Ammon's horn (tissue), 1 donor: ENCODE results near the gene KNDC1.

Experiments used
- DNase-seq: peaks from one replicate; pipeline ENCODE4 v3.0.0-alpha.2; 2016; ENCODE audit warnings: low spot score

KNDC1 gene

GRCh38 chr10:133177380-133178157 lies 17.6 kb downstream of the KNDC1 start:
- DNase-seq, result no peak

- no peak for DNase-seq
Observed at GRCh38 chr10:133178357-133179127, 18.5 kb downstream of the KNDC1 start.

GRCh38 chr10:133179128-133179520 lies 19.1 kb downstream of the KNDC1 start:
- DNase-seq, result no peak

- DNase-seq, result no peak
Observed at GRCh38 chr10:133179651-133180050, 19.6 kb downstream of the KNDC1 start.

GRCh38 chr10:133180192-133180964 lies 20.4 kb downstream of the KNDC1 start:
- DNase-seq, result no peak

GRCh38 chr10:133180965-133181639 lies 21.1 kb downstream of the KNDC1 start:
- no peak for DNase-seq

GRCh38 chr10:133182190-133182589 lies 22.2 kb downstream of the KNDC1 start:
- DNase-seq, result no peak

GRCh38 chr10:133182791-133183645 lies 23.0 kb downstream of the KNDC1 start:
- DNase-seq, result no peak

- DNase-seq, result no peak
Observed at GRCh38 chr10:133183646-133184378, 23.8 kb downstream of the KNDC1 start.

GRCh38 chr10:133184591-133185244 lies 24.7 kb downstream of the KNDC1 start:
- DNase-seq, result no peak

- no peak for DNase-seq
Observed at GRCh38 chr10:133185421-133185820, 25.4 kb downstream of the KNDC1 start.

- DNase-seq, result no peak
Observed at GRCh38 chr10:133185916-133186315, 25.9 kb downstream of the KNDC1 start.

- no peak for DNase-seq
Observed at GRCh38 chr10:133186416-133187090, 26.5 kb downstream of the KNDC1 start.

- no peak for DNase-seq
Observed at GRCh38 chr10:133187091-133187905, 27.3 kb downstream of the KNDC1 start.

GRCh38 chr10:133187906-133188681 lies 28.1 kb downstream of the KNDC1 start:
- DNase-seq, result no peak

GRCh38 chr10:133189256-133189655 lies 29.2 kb downstream of the KNDC1 start:
- no peak for DNase-seq

- no peak for DNase-seq
Observed at GRCh38 chr10:133189726-133190125, 29.7 kb downstream of the KNDC1 start.

GRCh38 chr10:133190225-133190624 lies 30.2 kb downstream of the KNDC1 start:
- no peak for DNase-seq
